Measurements from ENCODE around the gene LRRC53. TPM values are rescaled to one million over a fixed set of nuclear protein-coding genes. Genes with fewer than 3 reads are reported as not detected.

The LRRC53 gene
- total RNA-seq, 1 donor from 2014 or later: not detected

GRCh38 chr1:74426208-74426937 lies 86.0 kb downstream of the LRRC53 start:
- FAIRE-seq (no peak), DNase-seq (ENCODE audit: low read depth) (no peak)
- no peak for TF ChIP-seq CTCF (IDR thresholded peaks at IDR 0.05; ENCODE audit: insufficient read depth, low read length, severe bottlenecking)
- no peak overlapping the region for H3K4me3 ChIP-seq (ENCODE audit: low read depth, low read length)
- no peaks in the 10 kb centered on the region for H3K27me3 ChIP-seq (ENCODE audit: control insufficient read depth, insufficient read depth, low read length)
- H3K36me3 ChIP-seq (ENCODE audit: control insufficient read depth, insufficient read depth, low read length): no peaks in the 10 kb centered on the region

GRCh38 chr1:74425676-74426075 lies 86.7 kb downstream of the LRRC53 start:
- Histone ChIP-seq H3K4me3 (ENCODE audit: low read depth, low read length) (no peak overlapping the region), H3K27me3 (ENCODE audit: control insufficient read depth, insufficient read depth, low read length) (no peaks in the 10 kb centered on the region), H3K36me3 (ENCODE audit: control insufficient read depth, insufficient read depth, low read length) (no peaks in the 10 kb centered on the region)
- DNase-seq (ENCODE audit: low read depth) (no peak), FAIRE-seq (no peak)
- TF ChIP-seq CTCF (IDR thresholded peaks at IDR 0.05; ENCODE audit: insufficient read depth, low read length, severe bottlenecking): no peak

- no peak for FAIRE-seq
- DNase-seq (ENCODE audit: low read depth): no peak
- no peaks in the 10 kb centered on the region for H3K27me3 ChIP-seq (ENCODE audit: control insufficient read depth, insufficient read depth, low read length)
- TF ChIP-seq CTCF (IDR thresholded peaks at IDR 0.05; ENCODE audit: insufficient read depth, low read length, severe bottlenecking): no peak
- no peaks in the 10 kb centered on the region for H3K36me3 ChIP-seq (ENCODE audit: control insufficient read depth, insufficient read depth, low read length)
- no peak overlapping the region for H3K4me3 ChIP-seq (ENCODE audit: low read depth, low read length)
Observed at GRCh38 chr1:74423471-74423870, 88.9 kb downstream of the LRRC53 start.

- DNase-seq (ENCODE audit: low read depth) (peak; percentile 4), FAIRE-seq (no peak)
- no peaks in the 10 kb centered on the region for H3K36me3 ChIP-seq (ENCODE audit: control insufficient read depth, insufficient read depth, low read length)
- no peak overlapping the region for H3K4me3 ChIP-seq (ENCODE audit: low read depth, low read length)
- no peaks in the 10 kb centered on the region for H3K27me3 ChIP-seq (ENCODE audit: control insufficient read depth, insufficient read depth, low read length)
- no peak for TF ChIP-seq CTCF (IDR thresholded peaks at IDR 0.05; ENCODE audit: insufficient read depth, low read length, severe bottlenecking)
Observed at GRCh38 chr1:74422421-74423292, 89.8 kb downstream of the LRRC53 start.

GRCh38 chr1:74420467-74420866 lies 91.9 kb downstream of the LRRC53 start:
- FAIRE-seq (no peak), DNase-seq (ENCODE audit: low read depth) (no peak)
- H3K4me3 ChIP-seq (ENCODE audit: low read depth, low read length): no peak overlapping the region
- H3K27me3 ChIP-seq (ENCODE audit: control insufficient read depth, insufficient read depth, low read length): no peaks in the 10 kb centered on the region
- no peaks in the 10 kb centered on the region for H3K36me3 ChIP-seq (ENCODE audit: control insufficient read depth, insufficient read depth, low read length)
- no peak for TF ChIP-seq CTCF (IDR thresholded peaks at IDR 0.05; ENCODE audit: insufficient read depth, low read length, severe bottlenecking)

Other genes starting within 250 kb of the LRRC53 start
- not detected in 2 replicates for gene ERICH3, start 161.2 kb upstream of the LRRC53 start, total RNA-seq
- 32.9 and 37.6 TPM in 2 replicates for gene CRYZ, start 220.4 kb upstream of the LRRC53 start, total RNA-seq
- gene TYW3, start 220.5 kb upstream of the LRRC53 start, total RNA-seq: 9.7 and 10.2 TPM in 2 replicates